Measurements from ENCODE around the gene RPS18. TPM values are rescaled to one million over a fixed set of nuclear protein-coding genes. Genes with fewer than 3 reads are reported as not detected.

The RPS18 gene
- total and polyA plus RNA-seq, 2 of the 13 experiments (the other 11 are each of a cell fraction or from before 2014, with no cell fraction given): 3,896 to 5,806 TPM

- peak; percentile 10; the same call in 1 of the 2 replicates for TF ChIP-seq RXRB (CRISPR knock-in tag; IDR thresholded peaks at IDR 0.05; ENCODE audit: borderline replicate concordance)
- no peak for TF ChIP-seq ELF3 (CRISPR knock-in tag; IDR thresholded peaks at IDR 0.05)
- TF ChIP-seq ATF1 (CRISPR knock-in tag; IDR thresholded peaks at IDR 0.05): peak; percentile 59; the same call in 1 of the 2 replicates
- no peak for TF ChIP-seq WIZ (CRISPR knock-in tag; IDR thresholded peaks at IDR 0.05)
- no peak for TF ChIP-seq POGK (CRISPR knock-in tag; conservative IDR thresholded peaks at IDR 0.05)
- no peak for TF ChIP-seq HMGXB3 (CRISPR knock-in tag; IDR thresholded peaks at IDR 0.05; ENCODE audit: borderline replicate concordance)
- no peak for TF ChIP-seq ZNF138 (CRISPR knock-in tag; IDR thresholded peaks at IDR 0.05; ENCODE audit: low read depth)
- no peak for TF ChIP-seq ZNF207 (IDR thresholded peaks at IDR 0.05; ENCODE audit: borderline replicate concordance)
- TF ChIP-seq MXI1 (IDR thresholded peaks at IDR 0.05; ENCODE audit: borderline replicate concordance, low read depth, low read length): peak; percentile 54; the same call in 1 of the 3 replicates
- 0 out of 2 replicates have a peak, but pooled peaks have one; percentile 41 for TF ChIP-seq ZNF574 (CRISPR knock-in tag; IDR thresholded peaks at IDR 0.05)
- no peak for TF ChIP-seq HHEX (CRISPR knock-in tag; IDR thresholded peaks at IDR 0.05)
- no peak; the same call in 1 of the 2 replicates for TF ChIP-seq ZNF441 (CRISPR knock-in tag; IDR thresholded peaks at IDR 0.05; ENCODE audit: borderline replicate concordance)
- no peak for TF ChIP-seq ZNF652 (CRISPR knock-in tag; IDR thresholded peaks at IDR 0.05; ENCODE audit: borderline replicate concordance, low read depth)
- TF ChIP-seq ZNF446 (CRISPR knock-in tag; IDR thresholded peaks at IDR 0.05): no peak
- TF ChIP-seq KLF12 (CRISPR knock-in tag; IDR thresholded peaks at IDR 0.05; ENCODE audit: borderline replicate concordance): no peak
- TF ChIP-seq MIER2 (CRISPR knock-in tag; IDR thresholded peaks at IDR 0.05): no peak
- TF ChIP-seq THAP8 (CRISPR knock-in tag; IDR thresholded peaks at IDR 0.05; ENCODE audit: borderline replicate concordance): no peak
- TF ChIP-seq LCORL (IDR thresholded peaks at IDR 0.05): no peak
- 0 out of 2 replicates have a peak, but pooled peaks have one; percentile 17 for TF ChIP-seq LCORL (CRISPR knock-in tag; IDR thresholded peaks at IDR 0.05)
- TF ChIP-seq MYNN (CRISPR knock-in tag; IDR thresholded peaks at IDR 0.05; ENCODE audit: low read depth): no peak
- no peak for TF ChIP-seq ZNF556 (CRISPR knock-in tag; IDR thresholded peaks at IDR 0.05; ENCODE audit: borderline replicate concordance)
Observed at GRCh38 chr6:33317669-33318425, 46.0 kb downstream of the RPS18 start, which contains the start of gene ZBTB22 (continued).

All from HepG2 (cell line).